Osteocyte (in vitro differentiated cells): ENCODE data around the gene ZNF346. TPM values are rescaled to one million over a fixed set of nuclear protein-coding genes. Genes with fewer than 3 reads are reported as not detected.
"Not testable (repeated sequence)": the region's sequence is repeated elsewhere in the genome, so short reads cannot be mapped to it uniquely, and the experiment has no call there.

Experiments
- DNase-seq: peaks from one replicate; pipeline ENCODE4 v3.0.0; 2021; ENCODE audit warnings: mixed read lengths; ENCODE audit not compliant: unreplicated experiment; ENCODE audit errors: extremely low spot score
- H3K27ac Mint-ChIP-seq: one replicate; pipeline ENCODE4 v1.8.0; 2021; ENCODE audit warnings: mild to moderate bottlenecking, mixed read lengths; ENCODE audit not compliant: unreplicated experiment
- H3K27me3 Mint-ChIP-seq: one replicate; pipeline ENCODE4 v1.8.0; 2021; ENCODE audit warnings: mixed read lengths; ENCODE audit not compliant: unreplicated experiment
- H3K36me3 Mint-ChIP-seq: one replicate; pipeline ENCODE4 v1.8.0; 2021; ENCODE audit warnings: mixed read lengths; ENCODE audit not compliant: unreplicated experiment
- H3K4me1 Mint-ChIP-seq: one replicate; pipeline ENCODE4 v1.8.0; 2021; ENCODE audit warnings: mixed read lengths; ENCODE audit not compliant: unreplicated experiment
- H3K4me3 Mint-ChIP-seq: one replicate; pipeline ENCODE4 v1.8.0; 2021; ENCODE audit warnings: mild to moderate bottlenecking, moderate library complexity, mixed read lengths; ENCODE audit not compliant: unreplicated experiment
- H3K9me3 Mint-ChIP-seq: one replicate; pipeline ENCODE4 v1.8.0; 2021; ENCODE audit warnings: mixed read lengths; ENCODE audit not compliant: unreplicated experiment
- total RNA-seq: library from RNA; stranded (reverse); gene quantifications from 2 replicates; pipeline ENCODE4 v1.2.1, GENCODE V29; 2021
- TF ChIP-seq, protein P1 (sequence below): fragments of 200-600 bp; sonication (generic); IDR thresholded peaks from 2 replicates; pipeline ENCODE4 v1.5.0; 2021; ENCODE audit warnings: antibody characterized with exemption, mild to moderate bottlenecking, moderate library complexity

ZNF346 gene
- total RNA-seq, 1 donor from 2014 or later: 26.9 TPM

DNA sequence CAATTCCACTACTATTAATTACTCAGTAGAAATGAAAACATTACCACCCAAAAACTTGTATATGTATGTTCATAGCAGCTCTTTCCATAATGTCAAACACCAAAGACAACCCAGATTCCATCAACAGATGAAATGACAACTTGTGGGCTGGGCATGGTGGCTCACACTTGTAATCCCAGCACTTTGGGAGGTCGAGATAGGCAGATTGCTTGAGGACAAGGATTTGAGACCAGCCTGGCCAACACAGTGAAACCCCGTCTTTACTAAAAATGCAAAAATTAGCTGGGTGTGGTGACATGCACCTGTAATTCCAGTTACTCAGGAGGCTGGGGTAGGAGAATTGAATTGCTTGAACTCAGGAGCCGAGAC lies 27.4 kb upstream of the ZNF346 start:
- Mint-ChIP-seq H3K4me3 (no peak overlapping the region), H3K27ac (peak overlapping the region; percentile 54), H3K36me3 (peaks cover 1% of the 10 kb centered on the region), H3K27me3 (no peaks in the 10 kb centered on the region), H3K9me3 (no peaks in the 10 kb centered on the region), H3K4me1 (peaks cover 23% of the 10 kb centered on the region)
- no peak for DNase-seq
- TF ChIP-seq, protein P1, sequence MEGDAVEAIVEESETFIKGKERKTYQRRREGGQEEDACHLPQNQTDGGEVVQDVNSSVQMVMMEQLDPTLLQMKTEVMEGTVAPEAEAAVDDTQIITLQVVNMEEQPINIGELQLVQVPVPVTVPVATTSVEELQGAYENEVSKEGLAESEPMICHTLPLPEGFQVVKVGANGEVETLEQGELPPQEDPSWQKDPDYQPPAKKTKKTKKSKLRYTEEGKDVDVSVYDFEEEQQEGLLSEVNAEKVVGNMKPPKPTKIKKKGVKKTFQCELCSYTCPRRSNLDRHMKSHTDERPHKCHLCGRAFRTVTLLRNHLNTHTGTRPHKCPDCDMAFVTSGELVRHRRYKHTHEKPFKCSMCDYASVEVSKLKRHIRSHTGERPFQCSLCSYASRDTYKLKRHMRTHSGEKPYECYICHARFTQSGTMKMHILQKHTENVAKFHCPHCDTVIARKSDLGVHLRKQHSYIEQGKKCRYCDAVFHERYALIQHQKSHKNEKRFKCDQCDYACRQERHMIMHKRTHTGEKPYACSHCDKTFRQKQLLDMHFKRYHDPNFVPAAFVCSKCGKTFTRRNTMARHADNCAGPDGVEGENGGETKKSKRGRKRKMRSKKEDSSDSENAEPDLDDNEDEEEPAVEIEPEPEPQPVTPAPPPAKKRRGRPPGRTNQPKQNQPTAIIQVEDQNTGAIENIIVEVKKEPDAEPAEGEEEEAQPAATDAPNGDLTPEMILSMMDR: no peak

DNA sequence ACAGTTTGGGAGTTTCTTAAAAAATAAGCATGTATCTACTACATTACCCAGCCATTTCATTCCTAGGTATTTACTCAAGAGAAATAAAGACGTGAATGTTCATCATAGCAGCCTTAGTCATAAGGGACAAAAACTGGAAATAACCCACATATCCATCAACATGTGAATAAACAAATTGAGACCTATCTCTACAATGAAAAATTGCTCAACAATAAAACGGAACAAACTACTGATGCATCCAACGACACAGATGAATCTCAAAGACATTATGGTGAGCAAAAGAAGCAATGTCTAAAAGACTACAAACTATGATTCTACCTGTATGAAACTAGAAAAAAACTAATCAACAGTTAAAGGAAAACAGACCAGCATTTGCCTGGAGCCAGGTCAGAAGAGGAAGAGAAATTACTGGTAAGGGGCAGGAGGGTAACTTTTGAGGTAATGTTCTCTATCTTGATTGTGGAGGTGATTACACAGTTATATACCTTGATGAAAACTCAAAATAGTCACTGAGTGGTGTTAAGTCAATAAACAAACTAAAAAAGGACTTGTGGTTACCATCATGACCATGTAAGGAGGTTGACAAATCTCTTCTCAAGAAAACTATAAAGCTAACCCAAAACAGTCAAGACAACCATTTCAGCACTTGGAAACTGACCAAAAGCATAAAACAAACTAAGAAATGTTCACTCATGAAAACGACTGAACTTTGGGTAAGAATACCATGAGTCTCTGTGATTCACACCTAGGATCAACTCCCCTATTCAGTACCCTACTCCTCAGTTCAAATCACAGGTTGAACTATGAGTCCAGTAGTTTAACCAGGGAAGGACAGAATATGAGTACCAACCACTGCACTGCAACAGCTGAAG lies 26.4 kb upstream of the ZNF346 start:
- H3K36me3 Mint-ChIP-seq: peaks cover 1% of the 10 kb centered on the region
- peaks cover 24% of the 10 kb centered on the region for H3K4me1 Mint-ChIP-seq
- DNase-seq: no peak

DNA sequence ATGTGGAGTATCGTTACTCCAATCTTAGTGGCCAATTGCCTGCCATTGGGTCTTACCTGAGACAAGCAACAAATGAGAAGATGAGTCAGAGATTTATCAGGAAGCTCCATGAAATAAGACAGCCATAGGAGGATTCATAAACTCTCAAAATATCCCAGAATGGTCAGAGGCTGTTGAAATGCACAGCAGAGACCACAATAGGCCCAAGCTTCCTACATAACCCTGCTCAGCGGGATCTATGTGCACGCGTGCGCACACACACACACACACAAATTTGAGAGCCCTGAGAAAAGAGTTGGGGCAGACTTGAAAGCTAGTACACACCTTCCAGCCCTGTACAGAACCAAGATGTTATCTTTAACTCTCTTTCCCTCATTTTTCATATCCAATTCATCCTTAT lies 25.7 kb upstream of the ZNF346 start:
- H3K4me1 Mint-ChIP-seq: peaks cover 26% of the 10 kb centered on the region
- H3K36me3 Mint-ChIP-seq: peaks cover 1% of the 10 kb centered on the region
- H3K9me3 Mint-ChIP-seq: no peaks in the 10 kb centered on the region
- H3K27ac Mint-ChIP-seq: no peak overlapping the region
- no peak overlapping the region for H3K4me3 Mint-ChIP-seq
- TF ChIP-seq, protein P1: no peak
- no peaks in the 10 kb centered on the region for H3K27me3 Mint-ChIP-seq
- DNase-seq: no peak

More for the DNA sequence above, 26.4 kb upstream of the ZNF346 start:
- peak overlapping the region; percentile 25 for H3K27ac Mint-ChIP-seq
- no peaks in the 10 kb centered on the region for H3K27me3 Mint-ChIP-seq
- H3K4me3 Mint-ChIP-seq: no peak overlapping the region
- TF ChIP-seq, protein P1: no peak
- H3K9me3 Mint-ChIP-seq: no peaks in the 10 kb centered on the region

DNA sequence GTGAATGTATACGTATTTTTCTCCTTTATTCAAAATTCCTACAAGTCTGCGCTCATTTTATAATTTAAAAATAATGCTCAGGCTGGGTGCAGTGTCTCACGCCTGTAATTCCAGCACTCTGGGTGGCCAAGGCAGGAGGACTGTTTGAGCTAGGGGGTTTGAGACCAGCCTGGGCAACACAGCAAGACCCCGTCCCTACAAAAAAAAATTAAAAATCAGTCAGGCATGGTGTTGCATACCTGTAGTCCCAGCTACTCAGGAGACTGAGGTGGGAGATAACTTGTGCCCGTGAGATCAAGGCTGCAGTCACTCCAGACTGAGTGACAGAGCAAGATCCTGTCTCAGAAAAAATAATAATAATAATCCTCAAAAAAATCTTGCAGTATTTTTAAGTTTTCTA lies 23.7 kb upstream of the ZNF346 start:
- H3K4me1 Mint-ChIP-seq: peaks cover 30% of the 10 kb centered on the region
- no peak overlapping the region for H3K4me3 Mint-ChIP-seq
- H3K9me3 Mint-ChIP-seq: no peaks in the 10 kb centered on the region
- TF ChIP-seq, protein P1: no peak
- no peak overlapping the region for H3K27ac Mint-ChIP-seq
- H3K27me3 Mint-ChIP-seq: no peaks in the 10 kb centered on the region
- no peak for DNase-seq
- peaks cover 1% of the 10 kb centered on the region for H3K36me3 Mint-ChIP-seq

DNA sequence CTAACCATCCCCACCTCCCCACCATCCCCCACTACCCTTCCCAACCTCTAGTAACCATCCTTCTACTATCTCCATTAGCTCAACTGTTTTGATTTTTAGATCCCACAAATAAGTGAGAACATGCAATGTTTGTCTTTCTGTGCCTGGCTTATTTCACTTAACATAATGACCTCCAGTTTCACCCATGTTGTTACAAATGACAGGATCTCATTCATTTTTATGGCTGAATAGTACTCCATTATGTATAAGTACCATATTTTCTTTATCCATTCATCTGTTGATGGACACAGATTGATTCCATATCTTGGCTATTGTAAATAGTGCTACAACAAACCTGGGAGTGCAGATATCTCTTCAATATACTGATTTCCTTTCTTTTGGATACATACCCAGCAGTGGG lies 23.0 kb upstream of the ZNF346 start:
- peaks cover 35% of the 10 kb centered on the region for H3K4me1 Mint-ChIP-seq
- not testable (repeated sequence) for H3K36me3 Mint-ChIP-seq, H3K4me3 Mint-ChIP-seq, DNase-seq, H3K27ac Mint-ChIP-seq, H3K9me3 Mint-ChIP-seq, H3K27me3 Mint-ChIP-seq
